ENCODE measurements around the gene GNA14. TPM values are rescaled to one million over a fixed set of nuclear protein-coding genes. Genes with fewer than 3 reads are reported as not detected.
"Not testable (repeated sequence)": the region's sequence is repeated elsewhere in the genome, so short reads cannot be mapped to it uniquely, and the experiment has no call there.

Gene GNA14
- total RNA-seq, 1 experiment from 2014 or later, result 0.37 TPM

DNA sequence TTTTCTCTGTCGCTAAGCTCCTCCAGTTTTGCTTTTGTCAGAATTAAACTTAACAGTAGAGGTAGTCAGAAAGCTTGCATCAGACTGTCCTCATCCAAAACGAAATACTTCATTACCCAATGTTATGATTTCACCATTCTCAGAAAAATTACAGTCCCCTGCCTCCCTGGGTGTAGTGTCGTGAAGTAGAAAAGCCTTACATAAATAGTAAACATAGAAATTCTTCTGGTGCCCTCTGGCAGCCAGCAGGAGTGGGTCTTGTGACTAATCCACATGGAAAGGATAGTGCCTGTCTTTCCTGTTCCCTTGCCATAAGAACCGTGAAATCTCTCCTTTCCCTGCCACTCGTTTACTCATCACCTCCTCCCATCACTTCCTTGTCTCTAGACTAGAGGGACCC is 230.6 kb downstream of the GNA14 start:
- peak overlapping the region; percentile 11 for H3K27ac ChIP-seq (ENCODE audit: insufficient read length, low read depth, low read length)

DNA sequence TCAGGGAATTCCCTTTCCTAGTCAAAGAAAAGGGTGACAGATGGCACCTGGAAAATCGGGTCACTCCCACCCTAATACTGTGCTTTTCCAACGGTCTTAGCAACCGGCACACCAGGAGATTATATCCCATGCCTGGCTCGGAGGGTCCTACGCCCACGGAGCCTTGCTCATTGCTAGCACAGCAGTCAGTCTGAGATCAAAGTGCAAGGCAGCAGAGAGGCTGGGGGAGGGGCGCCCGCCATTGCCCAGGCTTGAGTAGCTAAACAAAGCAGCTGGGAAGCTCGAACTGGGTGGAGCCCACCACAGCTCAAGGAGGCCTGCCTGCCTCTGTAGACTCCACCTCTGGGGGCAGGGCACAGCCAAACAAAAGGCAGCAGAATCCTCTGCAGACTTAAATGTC is 239.6 kb downstream of the GNA14 start:
- DNase-seq; H3K56ac ChIP-seq (ENCODE audit: insufficient read length, low read depth, low read length); H3K23ac ChIP-seq (ENCODE audit: insufficient read length, low read depth, low read length); H3K18ac ChIP-seq (ENCODE audit: insufficient read length, low read depth, low read length); H3T11ph ChIP-seq (ENCODE audit: low read length); H2BK12ac ChIP-seq (ENCODE audit: insufficient read length, low read depth, low read length); H4K91ac ChIP-seq (ENCODE audit: insufficient read length, low read depth, low read length); H3K4me2 ChIP-seq (ENCODE audit: insufficient read depth, insufficient read length, low read length); H2BK120ac ChIP-seq (ENCODE audit: low read depth, low read length, poor library complexity, severe bottlenecking); H3K9ac ChIP-seq (ENCODE audit: extremely low read depth, insufficient read length, low read length); H3K4ac ChIP-seq (ENCODE audit: low read depth, low read length); H3K4me1 Mint-ChIP-seq; H3K14ac ChIP-seq (ENCODE audit: insufficient read depth, low read length); H3K27me3 ChIP-seq (ENCODE audit: insufficient read depth, low read length); H3K27me3 Mint-ChIP-seq (ENCODE audit: low read depth); H3K4me1 ChIP-seq (ENCODE audit: insufficient read depth, low read length); H4K5ac ChIP-seq (ENCODE audit: insufficient read length, low read depth, low read length); H4K8ac ChIP-seq (replicated peaks; ENCODE audit: insufficient read length, low read depth, low read length); H3K27ac ChIP-seq (ENCODE audit: insufficient read length, low read depth, low read length); H4K20me1 ChIP-seq (ENCODE audit: control insufficient read depth, insufficient read depth, insufficient read length); H2AFZ ChIP-seq (ENCODE audit: low read length); H2BK5ac ChIP-seq (ENCODE audit: insufficient read length, low read length); H3K79me2 ChIP-seq (ENCODE audit: insufficient read depth, low read length); H2BK20ac ChIP-seq (ENCODE audit: low read depth, low read length, poor library complexity, severe bottlenecking); H3K23me2 ChIP-seq (ENCODE audit: insufficient read length, low read depth, low read length, poor library complexity, severe bottlenecking); H3K27ac Mint-ChIP-seq; H3K79me1 ChIP-seq (ENCODE audit: insufficient read depth, low read depth, low read length, poor library complexity, severe bottlenecking); H3K4me3 Mint-ChIP-seq; H2BK15ac ChIP-seq (ENCODE audit: low read depth, low read length); H2AK5ac ChIP-seq (ENCODE audit: insufficient read length, low read length): not testable (repeated sequence)
- no CpG with 5 or more reads among the region's 9 CpGs for WGBS (ENCODE audit: extremely low coverage, insufficient read length, low lambda C conversion rate)
- Mint-ChIP-seq H3K36me3 (ENCODE audit: insufficient read depth in 1 of 3, low read depth in 3 of 3) (peaks cover 51 to 53% (median 52%) of the 10 kb centered on the region in 3 experiments), H3K9me3 (peaks cover 38 to 44% of the 10 kb centered on the region in 2 experiments)
- peaks cover 11% of the 10 kb centered on the region for H3K9me3 ChIP-seq (ENCODE audit: control insufficient read depth, low read depth, low read length)

More for the DNA sequence above, 230.6 kb downstream of the GNA14 start:
- H2AK5ac ChIP-seq (ENCODE audit: insufficient read length, low read length), result no peak overlapping the region
- H4K91ac ChIP-seq (ENCODE audit: insufficient read length, low read depth, low read length), result no peak overlapping the region
- Mint-ChIP-seq H3K4me1 (no peaks in the 10 kb centered on the region; a peak in 1 of 4 replicates), H3K27me3 (ENCODE audit: low read depth) (no peaks in the 10 kb centered on the region), H3K9me3 (no peaks in the 10 kb centered on the region; a peak in 1 of 5 replicates), H3K4me3 (no peak overlapping the region), H3K27ac (peak overlapping the region; percentile 15 to 46 (median 41); a peak in 3 of 7 replicates), H3K36me3 (ENCODE audit: insufficient read depth in 1 of 3, low read depth in 3 of 3) (peaks cover 0 to 5% (median 0%) of the 10 kb centered on the region in 3 experiments; a peak in 3 of 7 replicates)
- no peak overlapping the region for H2BK20ac ChIP-seq (ENCODE audit: low read depth, low read length, poor library complexity, severe bottlenecking)
- no CpG with 5 or more reads among the region's 5 CpGs for WGBS (ENCODE audit: extremely low coverage, insufficient read length, low lambda C conversion rate)
- no peak overlapping the region for H2BK5ac ChIP-seq (ENCODE audit: insufficient read length, low read length)
- H2BK120ac ChIP-seq (ENCODE audit: low read depth, low read length, poor library complexity, severe bottlenecking), result no peak overlapping the region
- no peak overlapping the region for H3K56ac ChIP-seq (ENCODE audit: insufficient read length, low read depth, low read length)
- H3K79me1 ChIP-seq (ENCODE audit: insufficient read depth, low read depth, low read length, poor library complexity, severe bottlenecking), result no peaks in the 10 kb centered on the region
- no peak overlapping the region for H3K14ac ChIP-seq (ENCODE audit: insufficient read depth, low read length)
- no peak overlapping the region for H4K8ac ChIP-seq (replicated peaks; ENCODE audit: insufficient read length, low read depth, low read length)
- no peak overlapping the region for H3K23ac ChIP-seq (ENCODE audit: insufficient read length, low read depth, low read length)
- H3K79me2 ChIP-seq (ENCODE audit: insufficient read depth, low read length), result no peaks in the 10 kb centered on the region
- H4K5ac ChIP-seq (ENCODE audit: insufficient read length, low read depth, low read length), result no peak overlapping the region
- no peaks in the 10 kb centered on the region for H3K4me1 ChIP-seq (ENCODE audit: insufficient read depth, low read length)
- no peaks in the 10 kb centered on the region for H3K23me2 ChIP-seq (ENCODE audit: insufficient read length, low read depth, low read length, poor library complexity, severe bottlenecking)
- H2AFZ ChIP-seq (ENCODE audit: low read length), result no peak overlapping the region
- H3K9me3 ChIP-seq (ENCODE audit: control insufficient read depth, low read depth, low read length), result no peaks in the 10 kb centered on the region
- no peaks in the 10 kb centered on the region for H4K20me1 ChIP-seq (ENCODE audit: control insufficient read depth, insufficient read depth, insufficient read length)
- no peak overlapping the region for H2BK12ac ChIP-seq (ENCODE audit: insufficient read length, low read depth, low read length)
- H3K9ac ChIP-seq (ENCODE audit: extremely low read depth, insufficient read length, low read length), result no peak overlapping the region
- TF ChIP-seq, protein P1, sequence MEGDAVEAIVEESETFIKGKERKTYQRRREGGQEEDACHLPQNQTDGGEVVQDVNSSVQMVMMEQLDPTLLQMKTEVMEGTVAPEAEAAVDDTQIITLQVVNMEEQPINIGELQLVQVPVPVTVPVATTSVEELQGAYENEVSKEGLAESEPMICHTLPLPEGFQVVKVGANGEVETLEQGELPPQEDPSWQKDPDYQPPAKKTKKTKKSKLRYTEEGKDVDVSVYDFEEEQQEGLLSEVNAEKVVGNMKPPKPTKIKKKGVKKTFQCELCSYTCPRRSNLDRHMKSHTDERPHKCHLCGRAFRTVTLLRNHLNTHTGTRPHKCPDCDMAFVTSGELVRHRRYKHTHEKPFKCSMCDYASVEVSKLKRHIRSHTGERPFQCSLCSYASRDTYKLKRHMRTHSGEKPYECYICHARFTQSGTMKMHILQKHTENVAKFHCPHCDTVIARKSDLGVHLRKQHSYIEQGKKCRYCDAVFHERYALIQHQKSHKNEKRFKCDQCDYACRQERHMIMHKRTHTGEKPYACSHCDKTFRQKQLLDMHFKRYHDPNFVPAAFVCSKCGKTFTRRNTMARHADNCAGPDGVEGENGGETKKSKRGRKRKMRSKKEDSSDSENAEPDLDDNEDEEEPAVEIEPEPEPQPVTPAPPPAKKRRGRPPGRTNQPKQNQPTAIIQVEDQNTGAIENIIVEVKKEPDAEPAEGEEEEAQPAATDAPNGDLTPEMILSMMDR (conservative IDR thresholded peaks at IDR 0.05), result no peak
- no peak overlapping the region for H2BK15ac ChIP-seq (ENCODE audit: low read depth, low read length)
- no peak overlapping the region for H3K18ac ChIP-seq (ENCODE audit: insufficient read length, low read depth, low read length)
- H3K27me3 ChIP-seq (ENCODE audit: insufficient read depth, low read length), result no peaks in the 10 kb centered on the region
- H3T11ph ChIP-seq (ENCODE audit: low read length), result no peak overlapping the region
- H3K4me2 ChIP-seq (ENCODE audit: insufficient read depth, insufficient read length, low read length), result no peak overlapping the region
- DNase-seq, result no peak
- no peak overlapping the region for H3K4ac ChIP-seq (ENCODE audit: low read depth, low read length)
